H9 (cell line): ENCODE data around the gene IFT52. TPM values are rescaled to one million over a fixed set of nuclear protein-coding genes. Genes with fewer than 3 reads are reported as not detected.
"Not testable (repeated sequence)": the region's sequence is repeated elsewhere in the genome, so short reads cannot be mapped to it uniquely, and the experiment has no call there.

Experiments
- DNase-seq: peaks from one replicate; pipeline ENCODE4 v3.0.0-alpha.2; 2017
- H2AFZ ChIP-seq: one replicate; pipeline ENCODE4 v1.6.1; 2013; ENCODE audit warnings: mild to moderate bottlenecking, low read length, control low read depth, moderate library complexity
- H2AK5ac ChIP-seq: 2 replicates; pipeline ENCODE4 v1.6.1; 2013; ENCODE audit warnings: low read length, control low read depth, mixed read lengths; ENCODE audit not compliant: insufficient read length
- H2BK120ac ChIP-seq: one replicate; pipeline ENCODE4 v1.6.1; 2013; ENCODE audit warnings: low read depth, mild to moderate bottlenecking, low read length, control low read depth, inconsistent platforms; ENCODE audit not compliant: poor library complexity, severe bottlenecking
- H2BK12ac ChIP-seq: 2 replicates; pipeline ENCODE4 v1.6.1; 2013; ENCODE audit warnings: low read length, control low read depth, mixed read lengths, low read depth; ENCODE audit not compliant: insufficient read length
- H2BK15ac ChIP-seq: 2 replicates; pipeline ENCODE4 v1.6.1; 2013; ENCODE audit warnings: low read depth, low read length, control low read depth
- H2BK20ac ChIP-seq: one replicate; pipeline ENCODE4 v1.6.1; 2013; ENCODE audit warnings: low read depth, mild to moderate bottlenecking, low read length, control low read depth, inconsistent platforms; ENCODE audit not compliant: poor library complexity, severe bottlenecking
- H2BK5ac ChIP-seq: 2 replicates; pipeline ENCODE4 v1.6.1; 2013; ENCODE audit warnings: low read length, control low read depth, mixed read lengths; ENCODE audit not compliant: insufficient read length
- H3K14ac ChIP-seq: 2 replicates; pipeline ENCODE4 v1.6.1; 2013; ENCODE audit warnings: low read length, control low read depth; ENCODE audit not compliant: insufficient read depth
- H3K18ac ChIP-seq: 2 replicates; pipeline ENCODE4 v1.6.1; 2013; ENCODE audit warnings: low read depth, mild to moderate bottlenecking, mixed read lengths, low read length, control low read depth; ENCODE audit not compliant: insufficient read length
- H3K23ac ChIP-seq: 2 replicates; pipeline ENCODE4 v1.6.1; 2013; ENCODE audit warnings: low read length, control low read depth, mixed read lengths, low read depth; ENCODE audit not compliant: insufficient read length
- H3K23me2 ChIP-seq: 2 replicates; pipeline ENCODE4 v1.6.1; 2013; ENCODE audit warnings: low read depth, mild to moderate bottlenecking, mixed read lengths, low read length, control low read depth; ENCODE audit not compliant: insufficient read length, poor library complexity, severe bottlenecking
- H3K27ac ChIP-seq: 2 replicates; pipeline ENCODE4 v1.5.1; 2013; ENCODE audit warnings: low read length, control low read depth, mixed read lengths, low read depth; ENCODE audit not compliant: insufficient read length
- H3K27me3 ChIP-seq: 2 replicates; pipeline ENCODE4 v1.6.1; 2013; ENCODE audit warnings: low read length, control low read depth, inconsistent platforms; ENCODE audit not compliant: insufficient read depth
- H3K4ac ChIP-seq: 2 replicates; pipeline ENCODE4 v1.6.1; 2013; ENCODE audit warnings: low read depth, mild to moderate bottlenecking, control low read depth, inconsistent platforms, low read length, moderate library complexity
- H3K4me1 ChIP-seq: 2 replicates; pipeline ENCODE4 v1.6.1; 2013; ENCODE audit warnings: low read length, control low read depth, inconsistent platforms; ENCODE audit not compliant: insufficient read depth
- H3K4me2 ChIP-seq: 2 replicates; pipeline ENCODE4 v1.6.1; 2013; ENCODE audit warnings: low read length, control low read depth, mixed read lengths; ENCODE audit not compliant: insufficient read length, insufficient read depth
- H3K56ac ChIP-seq: 2 replicates; pipeline ENCODE4 v1.6.1; 2013; ENCODE audit warnings: low read depth, mild to moderate bottlenecking, mixed read lengths, low read length, control low read depth; ENCODE audit not compliant: insufficient read length
- H3K79me1 ChIP-seq: 2 replicates; pipeline ENCODE4 v1.6.1; 2013; ENCODE audit warnings: low read depth, mild to moderate bottlenecking, moderate library complexity, low read length, control low read depth, inconsistent platforms; ENCODE audit not compliant: insufficient read depth, poor library complexity, severe bottlenecking
- H3K79me2 ChIP-seq: 2 replicates; pipeline ENCODE4 v1.6.1; 2013; ENCODE audit warnings: low read length, control low read depth, inconsistent platforms; ENCODE audit not compliant: insufficient read depth
- H3K9ac ChIP-seq: 2 replicates; pipeline ENCODE4 v1.6.1; 2013; ENCODE audit warnings: low read length, control low read depth, mixed read lengths; ENCODE audit not compliant: insufficient read length; ENCODE audit errors: extremely low read depth
- H3K9me3 ChIP-seq: one replicate; pipeline ENCODE4 v1.6.1; 2013; ENCODE audit warnings: low read depth, low read length, inconsistent platforms; ENCODE audit not compliant: control insufficient read depth
- H3T11ph ChIP-seq: one replicate; pipeline ENCODE4 v1.6.1; 2013; ENCODE audit warnings: mild to moderate bottlenecking, low read length, control low read depth, inconsistent platforms
- H4K20me1 ChIP-seq: one replicate; pipeline ENCODE4 v1.6.1; 2013; ENCODE audit not compliant: control insufficient read depth, insufficient read length, insufficient read depth
- H4K5ac ChIP-seq: 2 replicates; pipeline ENCODE4 v1.6.1; 2013; ENCODE audit warnings: low read depth, mild to moderate bottlenecking, mixed read lengths, low read length, control low read depth; ENCODE audit not compliant: insufficient read length
- H4K8ac ChIP-seq: replicated peaks from 2 replicates; pipeline ENCODE4 v1.6.1; 2013; ENCODE audit warnings: low read length, control low read depth, mixed read lengths, low read depth; ENCODE audit not compliant: insufficient read length
- H4K91ac ChIP-seq: 2 replicates; pipeline ENCODE4 v1.6.1; 2013; ENCODE audit warnings: low read depth, mild to moderate bottlenecking, moderate library complexity, mixed read lengths, low read length, control low read depth; ENCODE audit not compliant: insufficient read length
- H3K27ac Mint-ChIP-seq, 3 experiments: 2 replicates in 2 of 3; 3 replicates in 1 of 3; pipeline ENCODE4 v1.8.0; 2020 to 2021; ENCODE audit warnings: mixed read lengths in 3 of 3, mild to moderate bottlenecking in 1 of 3, moderate library complexity in 1 of 3
- H3K27me3 Mint-ChIP-seq: 2 replicates; pipeline ENCODE4 v1.8.0; 2021; ENCODE audit warnings: low read depth, mild to moderate bottlenecking, moderate library complexity, mixed read lengths
- H3K36me3 Mint-ChIP-seq, 3 experiments: 2 replicates in 2 of 3; 3 replicates in 1 of 3; pipeline ENCODE4 v1.8.0; 2020 to 2021; ENCODE audit warnings: low read depth in 3 of 3, mixed read lengths in 3 of 3; ENCODE audit not compliant: insufficient read depth in 1 of 3
- H3K4me1 Mint-ChIP-seq, 2 experiments: 2 replicates each; pipeline ENCODE4 v1.8.0; 2020; ENCODE audit warnings: mixed read lengths in 2 of 2
- H3K4me3 Mint-ChIP-seq, 2 experiments: 2 replicates in 1 of 2; 3 replicates in 1 of 2; pipeline ENCODE4 v1.8.0; 2020 to 2021; ENCODE audit warnings: mild to moderate bottlenecking in 2 of 2, mixed read lengths in 2 of 2, moderate library complexity in 1 of 2
- H3K9me3 Mint-ChIP-seq, 2 experiments: 2 replicates in 1 of 2; 3 replicates in 1 of 2; pipeline ENCODE4 v1.8.0; 2020; ENCODE audit warnings: mild to moderate bottlenecking in 2 of 2, mixed read lengths in 2 of 2, moderate library complexity in 1 of 2
- WGBS: extraction: QIAGEN DNeasy Blood & Tissue Kit; methylation state at CpG from one replicate; pipeline ENCODE4 v1.1.7; 2013; ENCODE audit warnings: missing lambda C conversion rate, low lambda C conversion rate, mixed read lengths; ENCODE audit not compliant: insufficient read length; ENCODE audit errors: extremely low coverage; 5-methylcytosine and 5-hydroxymethylcytosine counted together
- total RNA-seq: library from RNA; stranded (reverse); gene quantifications from 2 replicates; pipeline ENCODE4 v1.2.1, GENCODE V29; 2021
- TF ChIP-seq, protein P1 (sequence below): fragments of 200-600 bp; sonication (generic); conservative IDR thresholded peaks from 3 replicates; pipeline ENCODE4 v1.8.0; 2021; ENCODE audit warnings: antibody characterized with exemption, mild to moderate bottlenecking

IFT52 gene
- total RNA-seq, 1 experiment from 2014 or later, result 44.5 TPM

GRCh38 chr20:43586641-43587040, 4.1 kb upstream of the IFT52 start:
- Mint-ChIP-seq H3K36me3 (no peaks in the 10 kb centered on the region), H3K4me1 (peaks cover 23 to 30% of the 10 kb centered on the region in 2 experiments), H3K4me3 (no peak overlapping the region), H3K27me3 (peaks cover 2% of the 10 kb centered on the region; the same call in 1 of the 2 replicates), H3K9me3 (no peaks in the 10 kb centered on the region), H3K27ac (no peak overlapping the region)
- Histone ChIP-seq H2BK15ac (no peak overlapping the region), H3K23ac (no peak overlapping the region), H3K79me1 (peaks cover 3% of the 10 kb centered on the region), H3K4me2 (no peak overlapping the region), H3K18ac (no peak overlapping the region), H2AK5ac (no peak overlapping the region), H2BK20ac (no peak overlapping the region), H4K8ac (no peak overlapping the region), H2AFZ (no peak overlapping the region), H3K9ac (no peak overlapping the region), H3K27me3 (no peaks in the 10 kb centered on the region), H2BK12ac (no peak overlapping the region), H3K9me3 (no peaks in the 10 kb centered on the region), H4K5ac (no peak overlapping the region), H4K20me1 (no peaks in the 10 kb centered on the region), H3T11ph (no peak overlapping the region), H3K79me2 (no peaks in the 10 kb centered on the region; the same call in 1 of the 2 replicates), H3K4ac (no peak overlapping the region), H3K14ac (no peak overlapping the region), H2BK120ac (no peak overlapping the region), H2BK5ac (no peak overlapping the region), H3K27ac (no peak overlapping the region), H3K23me2 (peaks cover 6% of the 10 kb centered on the region), H3K4me1 (no peaks in the 10 kb centered on the region; the same call in 1 of the 2 replicates), H4K91ac (no peak overlapping the region), H3K56ac (no peak overlapping the region)
- TF ChIP-seq, protein P1, sequence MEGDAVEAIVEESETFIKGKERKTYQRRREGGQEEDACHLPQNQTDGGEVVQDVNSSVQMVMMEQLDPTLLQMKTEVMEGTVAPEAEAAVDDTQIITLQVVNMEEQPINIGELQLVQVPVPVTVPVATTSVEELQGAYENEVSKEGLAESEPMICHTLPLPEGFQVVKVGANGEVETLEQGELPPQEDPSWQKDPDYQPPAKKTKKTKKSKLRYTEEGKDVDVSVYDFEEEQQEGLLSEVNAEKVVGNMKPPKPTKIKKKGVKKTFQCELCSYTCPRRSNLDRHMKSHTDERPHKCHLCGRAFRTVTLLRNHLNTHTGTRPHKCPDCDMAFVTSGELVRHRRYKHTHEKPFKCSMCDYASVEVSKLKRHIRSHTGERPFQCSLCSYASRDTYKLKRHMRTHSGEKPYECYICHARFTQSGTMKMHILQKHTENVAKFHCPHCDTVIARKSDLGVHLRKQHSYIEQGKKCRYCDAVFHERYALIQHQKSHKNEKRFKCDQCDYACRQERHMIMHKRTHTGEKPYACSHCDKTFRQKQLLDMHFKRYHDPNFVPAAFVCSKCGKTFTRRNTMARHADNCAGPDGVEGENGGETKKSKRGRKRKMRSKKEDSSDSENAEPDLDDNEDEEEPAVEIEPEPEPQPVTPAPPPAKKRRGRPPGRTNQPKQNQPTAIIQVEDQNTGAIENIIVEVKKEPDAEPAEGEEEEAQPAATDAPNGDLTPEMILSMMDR, result no peak
- no CpG with 5 or more reads among the region's 8 CpGs for WGBS
- DNase-seq, result no peak

DNA sequence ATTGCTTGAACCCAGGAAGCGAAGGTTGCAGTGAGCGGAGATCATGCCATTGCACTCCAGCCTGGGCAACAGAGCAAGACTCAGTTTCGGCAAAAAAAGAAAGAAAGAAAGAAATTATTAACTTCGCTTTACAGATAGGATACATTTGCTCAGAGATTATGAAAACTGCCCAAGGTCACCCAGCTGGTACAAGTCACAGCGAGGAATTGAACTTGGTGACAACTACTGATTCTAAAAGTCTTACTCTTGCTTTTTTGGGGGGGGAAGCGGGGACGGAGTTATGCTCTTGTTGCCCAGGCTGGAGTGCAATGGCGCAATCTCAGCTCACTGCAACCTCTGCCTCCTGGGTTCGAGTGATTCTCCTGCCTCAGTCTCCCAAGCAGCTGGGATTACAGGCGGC, 2.2 kb upstream of the IFT52 start:
- WGBS, result no CpG with 5 or more reads among the region's 10 CpGs
- H3K4me3 Mint-ChIP-seq, H2BK120ac ChIP-seq, H3K27me3 ChIP-seq, H3K27ac ChIP-seq, H3K9ac ChIP-seq, H3K4ac ChIP-seq, H3K9me3 ChIP-seq, H3K27me3 Mint-ChIP-seq, H3K27ac Mint-ChIP-seq, H2BK15ac ChIP-seq, H3K79me1 ChIP-seq, H3K4me1 ChIP-seq, H3K56ac ChIP-seq, H2BK12ac ChIP-seq, H4K5ac ChIP-seq, H3K4me2 ChIP-seq, H2BK20ac ChIP-seq, H2BK5ac ChIP-seq, H2AK5ac ChIP-seq, H4K91ac ChIP-seq, H2AFZ ChIP-seq, H4K8ac ChIP-seq, H3K18ac ChIP-seq, H3K23me2 ChIP-seq, H3K9me3 Mint-ChIP-seq, H3K79me2 ChIP-seq, DNase-seq, H3K14ac ChIP-seq, H3K36me3 Mint-ChIP-seq, H3K23ac ChIP-seq, H4K20me1 ChIP-seq, H3T11ph ChIP-seq: not testable (repeated sequence)
- H3K4me1 Mint-ChIP-seq, result peaks cover 23 to 29% of the 10 kb centered on the region in 2 experiments
